BE2C (cell line): ENCODE data around the gene SLC1A1.

Experiments used
- DNase-seq: peaks from one replicate; pipeline ENCODE4 v3.0.0-alpha.2; 2020
- H3K27me3 ChIP-seq: fragments of 250-450 bp; sonication (Bioruptor Pico); 2 replicates; pipeline ENCODE4 v1.5.1; 2020; ENCODE audit warnings: mild to moderate bottlenecking
- H3K36me3 ChIP-seq: fragments of 250-450 bp; sonication (Bioruptor Pico); 2 replicates; pipeline ENCODE4 v1.5.1; 2020; ENCODE audit warnings: mild to moderate bottlenecking
- H3K4me1 ChIP-seq: fragments of 250-450 bp; sonication (Bioruptor Pico); 2 replicates; pipeline ENCODE4 v1.5.1; 2020
- H3K4me3 ChIP-seq: 2 replicates; pipeline ENCODE4 v1.5.1; 2011; ENCODE audit warnings: low read depth, low read length
- H3K9me3 ChIP-seq: fragments of 250-450 bp; sonication (Bioruptor Pico); 2 replicates; pipeline ENCODE4 v1.5.1; 2020
- TF ChIP-seq, protein P1 (sequence below): IDR thresholded peaks from 2 replicates; pipeline ENCODE4 v1.5.1; 2012; ENCODE audit warnings: mild to moderate bottlenecking, low read depth, low read length

The SLC1A1 gene

GRCh38 chr9:4494332-4494731 lies 4.1 kb downstream of the SLC1A1 start:
- H3K36me3 ChIP-seq = no peaks in the 10 kb centered on the region
- H3K4me1 ChIP-seq = no peaks in the 10 kb centered on the region
- H3K27me3 ChIP-seq = peaks cover 29% of the 10 kb centered on the region
- no peaks in the 10 kb centered on the region for H3K9me3 ChIP-seq
- DNase-seq = no peak
- TF ChIP-seq, protein P1, sequence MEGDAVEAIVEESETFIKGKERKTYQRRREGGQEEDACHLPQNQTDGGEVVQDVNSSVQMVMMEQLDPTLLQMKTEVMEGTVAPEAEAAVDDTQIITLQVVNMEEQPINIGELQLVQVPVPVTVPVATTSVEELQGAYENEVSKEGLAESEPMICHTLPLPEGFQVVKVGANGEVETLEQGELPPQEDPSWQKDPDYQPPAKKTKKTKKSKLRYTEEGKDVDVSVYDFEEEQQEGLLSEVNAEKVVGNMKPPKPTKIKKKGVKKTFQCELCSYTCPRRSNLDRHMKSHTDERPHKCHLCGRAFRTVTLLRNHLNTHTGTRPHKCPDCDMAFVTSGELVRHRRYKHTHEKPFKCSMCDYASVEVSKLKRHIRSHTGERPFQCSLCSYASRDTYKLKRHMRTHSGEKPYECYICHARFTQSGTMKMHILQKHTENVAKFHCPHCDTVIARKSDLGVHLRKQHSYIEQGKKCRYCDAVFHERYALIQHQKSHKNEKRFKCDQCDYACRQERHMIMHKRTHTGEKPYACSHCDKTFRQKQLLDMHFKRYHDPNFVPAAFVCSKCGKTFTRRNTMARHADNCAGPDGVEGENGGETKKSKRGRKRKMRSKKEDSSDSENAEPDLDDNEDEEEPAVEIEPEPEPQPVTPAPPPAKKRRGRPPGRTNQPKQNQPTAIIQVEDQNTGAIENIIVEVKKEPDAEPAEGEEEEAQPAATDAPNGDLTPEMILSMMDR = no peak
- no peak overlapping the region for H3K4me3 ChIP-seq

- Histone ChIP-seq H3K4me1 (no peaks in the 10 kb centered on the region), H3K4me3 (no peak overlapping the region), H3K36me3 (no peaks in the 10 kb centered on the region), H3K27me3 (peaks cover 24% of the 10 kb centered on the region), H3K9me3 (no peaks in the 10 kb centered on the region)
- DNase-seq = no peak
- TF ChIP-seq, protein P1 = no peak
Measured at GRCh38 chr9:4494806-4495205, 4.5 kb downstream of the SLC1A1 start.

GRCh38 chr9:4495537-4495936 lies 5.3 kb downstream of the SLC1A1 start:
- Histone ChIP-seq H3K36me3 (no peaks in the 10 kb centered on the region), H3K4me3 (no peak overlapping the region), H3K9me3 (no peaks in the 10 kb centered on the region), H3K4me1 (no peaks in the 10 kb centered on the region), H3K27me3 (peaks cover 16% of the 10 kb centered on the region)
- DNase-seq = no peak
- TF ChIP-seq, protein P1 = no peak

- Histone ChIP-seq H3K36me3 (no peaks in the 10 kb centered on the region), H3K4me1 (no peaks in the 10 kb centered on the region), H3K27me3 (peaks cover 7% of the 10 kb centered on the region), H3K4me3 (no peak overlapping the region), H3K9me3 (no peaks in the 10 kb centered on the region)
- TF ChIP-seq, protein P1 = no peak
- DNase-seq = no peak
Measured at GRCh38 chr9:4496497-4496896, 6.2 kb downstream of the SLC1A1 start.

DNA sequence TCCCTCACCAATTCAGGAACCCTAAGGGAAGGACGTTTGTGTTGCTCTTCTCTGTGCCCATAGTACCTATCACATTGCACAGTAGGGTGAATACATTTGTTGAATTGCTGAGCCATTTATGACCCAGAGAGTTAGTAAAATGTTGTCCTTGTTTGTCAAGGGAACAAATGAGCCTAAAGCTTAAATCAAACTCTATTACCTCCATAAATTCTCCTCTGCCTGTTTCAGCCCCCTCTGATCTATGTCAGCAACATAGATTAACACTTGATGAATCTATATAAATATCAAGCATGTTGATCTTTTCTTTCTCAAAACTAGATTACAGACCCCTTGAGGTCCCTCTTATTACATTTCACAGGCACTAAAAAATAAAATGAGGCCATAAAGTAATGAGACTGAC lies 7.1 kb downstream of the SLC1A1 start:
- TF ChIP-seq, protein P1 = no peak
- no peaks in the 10 kb centered on the region for H3K4me1 ChIP-seq
- H3K27me3 ChIP-seq = peaks cover 3% of the 10 kb centered on the region
- H3K9me3 ChIP-seq = no peaks in the 10 kb centered on the region
- H3K36me3 ChIP-seq = no peaks in the 10 kb centered on the region
- no peak overlapping the region for H3K4me3 ChIP-seq
- DNase-seq = no peak

GRCh38 chr9:4497855-4498254 lies 7.6 kb downstream of the SLC1A1 start:
- no peak overlapping the region for H3K4me3 ChIP-seq
- no peak for DNase-seq
- H3K9me3 ChIP-seq = no peaks in the 10 kb centered on the region
- no peaks in the 10 kb centered on the region for H3K4me1 ChIP-seq
- H3K36me3 ChIP-seq = no peaks in the 10 kb centered on the region
- TF ChIP-seq, protein P1 = no peak
- peaks cover 3% of the 10 kb centered on the region for H3K27me3 ChIP-seq
